ENCODE results near the gene HELT. TPM values are rescaled to one million over a fixed set of nuclear protein-coding genes. Genes with fewer than 3 reads are reported as not detected.

HELT gene
- total RNA-seq, 1 experiment from 2014 or later: not detected

DNA sequence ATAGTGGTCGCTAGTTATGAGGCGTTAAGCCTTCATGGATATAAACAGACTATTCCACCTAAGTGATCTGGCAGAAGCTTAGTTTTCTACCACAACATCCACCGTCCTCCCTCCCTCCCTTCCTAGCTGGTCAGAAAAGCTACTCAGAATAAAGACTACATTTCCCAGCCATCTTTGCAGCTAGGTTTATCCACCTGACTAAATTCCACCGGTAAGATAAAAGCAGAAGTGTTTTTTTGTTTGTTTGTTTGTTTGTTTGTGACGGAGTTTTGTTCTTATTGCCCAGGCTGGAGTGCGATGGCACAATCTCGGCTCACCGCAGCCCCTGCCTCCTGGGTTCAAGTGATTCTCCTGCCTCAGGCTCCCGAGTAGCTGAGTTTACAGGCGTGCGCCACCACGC, 44.3 kb downstream of the HELT start:
- TF ChIP-seq, protein P1, sequence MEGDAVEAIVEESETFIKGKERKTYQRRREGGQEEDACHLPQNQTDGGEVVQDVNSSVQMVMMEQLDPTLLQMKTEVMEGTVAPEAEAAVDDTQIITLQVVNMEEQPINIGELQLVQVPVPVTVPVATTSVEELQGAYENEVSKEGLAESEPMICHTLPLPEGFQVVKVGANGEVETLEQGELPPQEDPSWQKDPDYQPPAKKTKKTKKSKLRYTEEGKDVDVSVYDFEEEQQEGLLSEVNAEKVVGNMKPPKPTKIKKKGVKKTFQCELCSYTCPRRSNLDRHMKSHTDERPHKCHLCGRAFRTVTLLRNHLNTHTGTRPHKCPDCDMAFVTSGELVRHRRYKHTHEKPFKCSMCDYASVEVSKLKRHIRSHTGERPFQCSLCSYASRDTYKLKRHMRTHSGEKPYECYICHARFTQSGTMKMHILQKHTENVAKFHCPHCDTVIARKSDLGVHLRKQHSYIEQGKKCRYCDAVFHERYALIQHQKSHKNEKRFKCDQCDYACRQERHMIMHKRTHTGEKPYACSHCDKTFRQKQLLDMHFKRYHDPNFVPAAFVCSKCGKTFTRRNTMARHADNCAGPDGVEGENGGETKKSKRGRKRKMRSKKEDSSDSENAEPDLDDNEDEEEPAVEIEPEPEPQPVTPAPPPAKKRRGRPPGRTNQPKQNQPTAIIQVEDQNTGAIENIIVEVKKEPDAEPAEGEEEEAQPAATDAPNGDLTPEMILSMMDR (conservative IDR thresholded peaks at IDR 0.05; ENCODE audit: low read depth, low read length): no peak
- TF ChIP-seq EZH2 (IDR thresholded peaks at IDR 0.05; ENCODE audit: low read length, unreplicated experiment) (no peak), EZH2phosphoT487 (IDR thresholded peaks at IDR 0.05; ENCODE audit: borderline replicate concordance, low read length) (no peak)
- POLR2A ChIA-PET (ENCODE audit: unreplicated experiment): no interaction called here
- Histone ChIP-seq H3K9ac (ENCODE audit: low read length) (no peak overlapping the region), H3K27me3 (ENCODE audit: low read length) (peaks cover 57% of the 10 kb centered on the region), H3K9me3 (ENCODE audit: low read length) (no peaks in the 10 kb centered on the region), H3K36me3 (ENCODE audit: low read depth, low read length) (no peaks in the 10 kb centered on the region), H2AFZ (ENCODE audit: low read length) (no peak overlapping the region), H3K9me2 (replicated peaks; ENCODE audit: low read length) (no peaks in the 10 kb centered on the region), H3F3A (ENCODE audit: low read length, unreplicated experiment) (no peaks in the 10 kb centered on the region), H3K4me3 (ENCODE audit: low read length) (no peak overlapping the region), H3K27ac (ENCODE audit: low read length) (no peak overlapping the region), H4K20me1 (ENCODE audit: low read length) (no peaks in the 10 kb centered on the region), H3K4me1 (ENCODE audit: insufficient read depth, low read length) (no peaks in the 10 kb centered on the region), H3K79me2 (ENCODE audit: low read length) (no peaks in the 10 kb centered on the region), H3K4me2 (ENCODE audit: low read length) (no peak overlapping the region)
- no peak for ATAC-seq
- intact Hi-C loops (cut with micrococcal nuclease): no loop called here
- BruUV-seq (replicated peaks): no TSS peak
- CTCF ChIA-PET: interaction anchor here (1.7 kb wide), 1 partner anchor 72 kb away, joined by 5 read pairs; no protein-coding TSS in a partner anchor
- no peak for DNase-seq

DNA sequence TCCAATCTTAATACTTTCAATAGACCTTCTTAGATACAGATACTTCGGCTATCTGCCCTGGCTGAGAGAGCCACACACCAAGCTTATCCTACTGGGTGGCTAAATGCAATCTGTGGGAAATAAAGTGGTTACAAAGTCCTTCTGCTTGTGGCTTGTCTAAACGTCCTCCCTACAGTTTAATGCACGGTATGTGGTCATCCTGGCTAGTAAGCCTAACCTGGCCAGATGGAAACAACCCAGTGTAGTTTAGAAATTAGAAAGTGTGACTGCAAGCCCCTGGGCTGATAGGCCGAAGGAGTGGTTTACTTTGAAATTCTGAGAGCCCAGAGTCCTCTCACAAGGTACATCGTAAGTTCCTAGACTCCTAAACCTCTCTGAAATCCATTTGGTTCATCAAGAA, 47.9 kb downstream of the HELT start:
- Histone ChIP-seq H2AFZ (ENCODE audit: low read length) (no peak overlapping the region), H3K9me2 (replicated peaks; ENCODE audit: low read length) (no peaks in the 10 kb centered on the region), H3K9ac (ENCODE audit: low read length) (no peak overlapping the region), H3K36me3 (ENCODE audit: low read depth, low read length) (no peaks in the 10 kb centered on the region), H3K79me2 (ENCODE audit: low read length) (no peaks in the 10 kb centered on the region), H3K9me3 (ENCODE audit: low read length) (no peaks in the 10 kb centered on the region), H3K27me3 (ENCODE audit: low read length) (peaks cover 57% of the 10 kb centered on the region), H3K27ac (ENCODE audit: low read length) (no peak overlapping the region), H3K4me1 (ENCODE audit: insufficient read depth, low read length) (no peaks in the 10 kb centered on the region), H3K4me2 (ENCODE audit: low read length) (no peak overlapping the region), H4K20me1 (ENCODE audit: low read length) (no peaks in the 10 kb centered on the region), H3F3A (ENCODE audit: low read length, unreplicated experiment) (no peaks in the 10 kb centered on the region), H3K4me3 (ENCODE audit: low read length) (no peak overlapping the region)
- TF ChIP-seq EZH2 (IDR thresholded peaks at IDR 0.05; ENCODE audit: low read length, unreplicated experiment): no peak
- TF ChIP-seq, protein P1 (conservative IDR thresholded peaks at IDR 0.05; ENCODE audit: low read depth, low read length): no peak
- no peak for TF ChIP-seq EZH2phosphoT487 (IDR thresholded peaks at IDR 0.05; ENCODE audit: borderline replicate concordance, low read length)
- DNase-seq (no peak), ATAC-seq (no peak)
- no TSS peak for BruUV-seq (replicated peaks)
- intact Hi-C loops (cut with micrococcal nuclease): no loop called here
- CTCF ChIA-PET: no interaction called here
- POLR2A ChIA-PET (ENCODE audit: unreplicated experiment): no interaction called here

DNA sequence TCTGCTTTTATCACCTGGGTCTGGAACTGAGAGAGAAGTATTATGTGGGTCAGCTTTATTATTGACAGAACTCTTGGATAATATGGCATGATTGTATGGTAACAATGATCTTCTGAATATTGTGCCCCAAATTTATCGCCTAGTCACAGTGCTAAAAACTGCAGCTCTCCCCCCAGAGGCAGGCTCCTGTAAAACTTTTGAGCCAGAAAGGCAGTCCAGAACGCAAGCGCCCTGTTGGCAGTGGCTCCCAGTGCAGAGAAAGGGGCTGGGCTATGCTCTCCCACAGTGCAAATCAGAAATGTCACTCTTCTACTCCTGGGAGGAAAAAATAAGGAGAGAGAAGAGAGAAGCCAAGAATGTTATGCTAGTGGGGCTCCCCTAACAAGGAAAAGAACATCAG, 50.5 kb downstream of the HELT start:
- Histone ChIP-seq H4K20me1 (ENCODE audit: low read length) (no peaks in the 10 kb centered on the region), H3K9me3 (ENCODE audit: low read length) (no peaks in the 10 kb centered on the region), H3K79me2 (ENCODE audit: low read length) (no peaks in the 10 kb centered on the region), H2AFZ (ENCODE audit: low read length) (no peak overlapping the region), H3K27me3 (ENCODE audit: low read length) (peaks cover 65% of the 10 kb centered on the region), H3K9me2 (replicated peaks; ENCODE audit: low read length) (no peaks in the 10 kb centered on the region), H3F3A (ENCODE audit: low read length, unreplicated experiment) (no peaks in the 10 kb centered on the region), H3K4me2 (ENCODE audit: low read length) (no peak overlapping the region), H3K36me3 (ENCODE audit: low read depth, low read length) (no peaks in the 10 kb centered on the region), H3K27ac (ENCODE audit: low read length) (no peak overlapping the region), H3K4me3 (ENCODE audit: low read length) (no peak overlapping the region), H3K9ac (ENCODE audit: low read length) (no peak overlapping the region), H3K4me1 (ENCODE audit: insufficient read depth, low read length) (no peaks in the 10 kb centered on the region)
- CTCF ChIA-PET: no interaction called here
- no TSS peak for BruUV-seq (replicated peaks)
- ATAC-seq (no peak), DNase-seq (no peak)
- TF ChIP-seq, protein P1 (conservative IDR thresholded peaks at IDR 0.05; ENCODE audit: low read depth, low read length): no peak
- TF ChIP-seq EZH2 (IDR thresholded peaks at IDR 0.05; ENCODE audit: low read length, unreplicated experiment) (no peak), EZH2phosphoT487 (IDR thresholded peaks at IDR 0.05; ENCODE audit: borderline replicate concordance, low read length) (no peak)
- intact Hi-C loops (cut with micrococcal nuclease): no loop called here
- POLR2A ChIA-PET (ENCODE audit: unreplicated experiment): no interaction called here

Other genes with a start within 250 kb of the HELT start
- gene ACSL1, start 192.5 kb upstream of the HELT start, total RNA-seq (2014; rRNA removed): 20.0 and 22.9 TPM in 2 replicates
- gene SLC25A4, start 124.8 kb downstream of the HELT start, total RNA-seq (2014; rRNA removed): 20.7 and 23.2 TPM in 2 replicates
- 10.5 and 12.4 TPM in 2 replicates for gene CFAP97, start 185.5 kb downstream of the HELT start, total RNA-seq (2014; rRNA removed)
- 8.4 and 9.2 TPM in 2 replicates for gene SNX25, start 191.1 kb downstream of the HELT start, total RNA-seq (2014; rRNA removed)